Measurements from ENCODE around the gene PIP5K1A. TPM values are rescaled to one million over a fixed set of nuclear protein-coding genes. Genes with fewer than 3 reads are reported as not detected.
A peak's percentile ranks its signal among the peaks of the same experiment; 100 is the strongest.
"Not testable (repeated sequence)": the region's sequence is repeated elsewhere in the genome, so short reads cannot be mapped to it uniquely, and the experiment has no call there.

The PIP5K1A gene
- polyA plus RNA-seq (ENCODE audit: insufficient read length in 4 of 4) = 10 to 100 TPM; 57.6 to 70.2 (median 64.0) TPM

GRCh38 chr1:151198254-151199127 is at the start of gene PIP5K1A:
TSS of gene PIP5K1A (plus strand) at chr1:151198552. CDS start at chr1:151198997, 445 bp downstream.
- peak; percentile 96 to 98 (median 98) for DNase-seq (ENCODE audit: low read depth in 4 of 4, low spot score in 3 of 4)

DNA sequence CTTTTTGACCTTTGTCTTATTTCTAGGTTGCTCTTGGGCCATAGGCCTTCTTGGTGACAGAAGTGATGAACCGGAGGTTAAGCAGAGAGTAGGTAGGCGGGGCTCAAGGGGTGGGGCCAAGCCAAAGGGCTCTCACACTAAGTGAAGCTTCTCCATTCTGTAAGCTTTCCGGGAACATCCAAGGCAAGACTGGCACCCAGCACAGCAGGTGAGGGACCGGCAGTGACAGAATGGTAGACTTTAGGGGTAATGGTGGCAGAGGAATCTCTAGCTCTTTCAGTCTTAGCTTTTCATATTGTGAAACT is 41.9 kb upstream of the PIP5K1A start, which contains the start of gene TNFAIP8L2:
TNFAIP8L2 (plus strand) TSS at position 135 of the 305 bp plus-strand sequence. CDS start 2,049 bp downstream, outside the sequence.
- DNase-seq (ENCODE audit: low read depth in 4 of 4, low spot score in 3 of 4) = no peak

DNA sequence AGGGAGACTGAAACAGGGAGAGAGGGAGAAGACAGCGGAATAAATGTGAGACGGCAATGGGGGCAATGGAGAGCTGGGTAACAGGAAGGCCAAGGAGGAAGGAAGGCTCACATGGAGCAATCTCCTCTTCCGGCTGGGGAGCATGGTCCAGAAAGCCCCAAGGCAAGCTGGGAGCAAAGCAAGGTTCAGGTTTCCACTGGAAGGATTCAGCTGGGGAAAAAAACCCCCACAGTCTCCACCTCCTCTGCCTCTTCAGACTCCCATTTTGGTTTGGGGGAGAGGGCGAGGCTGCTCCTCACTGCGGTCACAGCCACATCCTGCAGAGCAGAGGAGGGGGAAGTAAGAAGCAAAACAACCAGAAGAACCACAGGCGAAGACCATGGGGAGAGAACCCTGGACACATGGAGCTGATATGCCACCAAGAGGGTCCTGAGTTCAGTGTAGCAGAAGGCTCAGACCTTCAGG is 41.3 kb upstream of the PIP5K1A start:
- DNase-seq (ENCODE audit: low read depth in 4 of 4, low spot score in 3 of 4) = no peak

- no peak for DNase-seq (ENCODE audit: low read depth in 4 of 4, low spot score in 3 of 4)
Observed at GRCh38 chr1:151158326-151158725, 40.0 kb upstream of the PIP5K1A start.

GRCh38 chr1:151158751-151159251 is 39.6 kb upstream of the PIP5K1A start:
- no peak for DNase-seq (ENCODE audit: low read depth in 4 of 4, low spot score in 3 of 4)

GRCh38 chr1:151159373-151159772 is 39.0 kb upstream of the PIP5K1A start:
- no peak for DNase-seq (ENCODE audit: low read depth in 4 of 4, low spot score in 3 of 4)

DNA sequence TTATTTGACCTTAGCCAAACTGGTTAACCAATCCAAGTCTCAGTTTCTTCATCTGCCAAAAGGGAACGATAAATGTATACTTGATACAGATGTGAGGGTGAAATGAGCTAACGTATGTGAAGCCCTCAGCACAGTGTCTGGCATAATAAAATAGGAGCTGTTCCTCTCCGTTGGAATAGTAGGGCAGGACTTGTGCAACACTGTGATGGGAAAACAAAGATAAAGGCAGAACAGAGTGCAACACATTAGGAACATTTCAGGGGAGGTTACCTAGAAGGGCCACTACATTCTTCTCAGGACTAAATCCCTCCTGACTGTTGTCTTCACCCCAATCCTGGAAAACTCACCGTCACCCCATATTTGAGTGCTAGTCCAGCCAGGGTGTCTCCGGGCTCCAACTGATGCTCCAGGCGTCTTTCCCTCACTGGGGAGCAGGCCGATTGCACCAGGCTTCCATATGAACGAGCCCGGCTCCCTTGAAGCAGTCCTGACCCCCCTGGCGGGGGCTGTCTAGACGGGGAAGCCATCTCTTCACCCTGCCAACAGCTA is 33.5 kb upstream of the PIP5K1A start:
- DNase-seq (ENCODE audit: low read depth in 4 of 4, low spot score in 3 of 4) = no peak

GRCh38 chr1:151165281-151165737 is 33.0 kb upstream of the PIP5K1A start:
- DNase-seq (ENCODE audit: low read depth in 4 of 4, low spot score in 3 of 4) = no peak

DNA sequence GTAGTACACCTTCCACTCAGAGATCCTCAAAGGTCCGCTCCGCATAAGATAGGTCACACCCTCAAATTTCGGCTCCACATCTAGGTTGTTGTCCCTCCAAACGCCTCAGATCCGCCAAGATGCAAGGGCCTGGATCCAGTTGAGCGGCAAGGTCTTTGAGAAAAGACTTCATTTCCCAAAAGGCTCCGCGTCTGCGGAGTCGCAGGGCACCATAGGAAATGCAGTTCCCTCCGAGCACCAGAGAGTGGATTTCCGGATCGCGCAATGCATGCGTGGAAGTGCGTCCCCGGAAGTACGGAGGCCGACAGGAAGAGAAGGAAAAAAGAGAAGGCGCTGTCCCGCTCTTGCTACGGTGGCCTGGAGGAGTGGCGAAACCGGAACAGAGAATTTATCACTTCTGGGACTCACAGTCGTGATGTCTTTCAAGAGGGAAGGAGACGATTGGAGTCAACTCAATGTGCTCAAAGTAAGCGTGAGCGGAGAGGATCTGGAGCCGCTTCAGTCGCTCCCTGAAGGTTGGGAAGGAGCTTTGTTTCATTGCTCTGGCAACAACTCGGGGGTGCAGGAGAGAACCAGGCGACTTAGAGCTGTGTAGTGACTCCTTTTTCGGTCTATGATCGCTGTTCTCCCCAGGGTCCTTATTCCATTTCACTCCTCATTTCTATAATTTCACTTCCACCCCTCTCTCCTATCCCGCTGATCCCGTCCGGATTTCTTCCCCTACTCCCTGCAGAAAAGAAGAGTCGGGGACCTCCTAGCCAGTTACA is 32.4 kb upstream of the PIP5K1A start, which contains the start of the genes LYSMD1 and SCNM1:
LYSMD1 (minus strand) TSS at position 165 of the 767 bp plus-strand sequence. CDS start 644 bp downstream, outside the sequence.
SCNM1 (plus strand) TSS at position 407 of the 767 bp plus-strand sequence; CDS start at position 416, 9 bp downstream.
- peak; percentile 96 to 100 (median 98) for DNase-seq (ENCODE audit: low read depth in 4 of 4, low spot score in 3 of 4)

DNA sequence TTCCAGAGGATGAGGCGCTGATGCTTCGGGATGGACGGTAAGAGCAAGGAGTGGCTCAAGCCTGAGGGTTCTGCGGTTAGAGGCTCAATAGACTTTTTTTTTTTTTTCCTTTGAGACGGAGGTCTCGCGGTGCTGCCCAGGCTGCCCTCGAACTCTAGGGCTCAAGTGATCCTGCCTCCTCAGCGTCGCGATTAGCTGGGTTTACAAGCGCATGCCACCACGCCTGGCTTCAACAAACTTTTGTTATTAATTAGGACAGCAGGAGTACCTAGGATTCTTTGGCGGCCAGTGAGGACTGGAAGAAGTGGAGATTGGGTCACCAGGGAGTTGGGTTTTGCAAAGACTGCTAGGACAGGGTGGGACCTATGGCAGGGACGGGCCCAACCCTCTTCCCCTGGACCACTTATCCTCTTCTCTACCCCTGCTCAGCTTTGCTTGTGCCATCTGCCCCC is 31.8 kb upstream of the PIP5K1A start:
- no peak for DNase-seq (ENCODE audit: low read depth in 4 of 4, low spot score in 3 of 4)

- DNase-seq (ENCODE audit: low read depth in 4 of 4, low spot score in 3 of 4) = no peak
Observed at GRCh38 chr1:151167116-151167515, 31.2 kb upstream of the PIP5K1A start.

DNA sequence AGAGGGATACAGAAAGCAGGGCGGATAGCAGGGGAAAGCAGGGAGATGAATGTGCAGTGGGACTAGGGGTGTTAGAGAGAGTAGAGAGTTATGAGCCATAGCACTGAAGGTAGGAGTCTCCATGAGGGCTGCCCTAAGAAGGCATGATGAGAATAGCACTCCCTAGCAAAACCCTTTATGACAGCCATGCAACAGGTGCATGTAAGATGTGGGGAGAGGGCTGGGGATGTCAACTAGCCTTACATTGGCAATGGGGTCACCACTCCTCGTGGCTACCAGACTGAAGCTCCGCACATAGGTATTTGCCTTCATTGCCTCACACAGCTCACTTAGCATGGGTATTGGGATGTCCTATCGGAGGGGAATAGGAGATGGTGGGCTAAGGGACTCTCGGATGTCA is 27.2 kb upstream of the PIP5K1A start:
- DNase-seq (ENCODE audit: low read depth in 4 of 4, low spot score in 3 of 4) = no peak

- no peak for DNase-seq (ENCODE audit: low read depth in 4 of 4, low spot score in 3 of 4)
Observed at GRCh38 chr1:151175041-151175741, 23.2 kb upstream of the PIP5K1A start.

- DNase-seq (ENCODE audit: low read depth in 4 of 4, low spot score in 3 of 4) = no peak
Observed at GRCh38 chr1:151175863-151176262, 22.5 kb upstream of the PIP5K1A start, which contains the start of gene TMOD4. TSS of gene TMOD4 (minus strand) at chr1:151175981. CDS start at chr1:151174875, 1,106 bp downstream.

DNA sequence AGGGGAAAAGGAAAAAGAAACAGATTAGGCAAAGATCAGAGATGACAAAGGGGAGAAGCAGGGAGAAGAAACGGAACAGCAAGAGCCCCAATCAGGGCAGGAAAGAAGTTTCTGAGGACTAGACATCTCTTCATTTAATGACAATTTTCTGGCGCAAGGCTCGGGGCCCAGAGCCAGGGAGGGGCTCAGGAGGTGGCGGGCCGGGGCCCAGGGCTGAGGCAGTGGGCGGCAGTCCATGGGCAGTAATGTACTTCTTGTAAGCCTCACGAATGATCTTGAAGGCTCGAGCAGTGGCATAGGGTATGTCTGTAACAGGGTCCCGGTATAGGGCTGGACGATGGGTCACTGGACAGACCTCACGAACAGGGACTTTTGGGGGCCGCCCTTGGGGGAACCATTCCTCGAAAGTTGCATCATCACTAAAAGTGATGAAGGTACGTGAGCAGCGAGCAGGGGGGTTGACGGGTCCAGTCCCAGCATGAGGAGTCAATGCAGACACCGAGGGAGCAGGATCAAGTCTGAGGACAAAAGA is 21.8 kb upstream of the PIP5K1A start:
- DNase-seq (ENCODE audit: low read depth in 4 of 4, low spot score in 3 of 4) = no peak

GRCh38 chr1:151184211-151184610 is 14.1 kb upstream of the PIP5K1A start:
- DNase-seq (ENCODE audit: low read depth in 4 of 4, low spot score in 3 of 4) = no peak

- no peak for DNase-seq (ENCODE audit: low read depth in 4 of 4, low spot score in 3 of 4)
Observed at GRCh38 chr1:151187205-151187604, 11.1 kb upstream of the PIP5K1A start.

- not testable (repeated sequence) for DNase-seq (ENCODE audit: low read depth in 4 of 4, low spot score in 3 of 4)
Observed at GRCh38 chr1:151188667-151189066, 9.7 kb upstream of the PIP5K1A start.

DNA sequence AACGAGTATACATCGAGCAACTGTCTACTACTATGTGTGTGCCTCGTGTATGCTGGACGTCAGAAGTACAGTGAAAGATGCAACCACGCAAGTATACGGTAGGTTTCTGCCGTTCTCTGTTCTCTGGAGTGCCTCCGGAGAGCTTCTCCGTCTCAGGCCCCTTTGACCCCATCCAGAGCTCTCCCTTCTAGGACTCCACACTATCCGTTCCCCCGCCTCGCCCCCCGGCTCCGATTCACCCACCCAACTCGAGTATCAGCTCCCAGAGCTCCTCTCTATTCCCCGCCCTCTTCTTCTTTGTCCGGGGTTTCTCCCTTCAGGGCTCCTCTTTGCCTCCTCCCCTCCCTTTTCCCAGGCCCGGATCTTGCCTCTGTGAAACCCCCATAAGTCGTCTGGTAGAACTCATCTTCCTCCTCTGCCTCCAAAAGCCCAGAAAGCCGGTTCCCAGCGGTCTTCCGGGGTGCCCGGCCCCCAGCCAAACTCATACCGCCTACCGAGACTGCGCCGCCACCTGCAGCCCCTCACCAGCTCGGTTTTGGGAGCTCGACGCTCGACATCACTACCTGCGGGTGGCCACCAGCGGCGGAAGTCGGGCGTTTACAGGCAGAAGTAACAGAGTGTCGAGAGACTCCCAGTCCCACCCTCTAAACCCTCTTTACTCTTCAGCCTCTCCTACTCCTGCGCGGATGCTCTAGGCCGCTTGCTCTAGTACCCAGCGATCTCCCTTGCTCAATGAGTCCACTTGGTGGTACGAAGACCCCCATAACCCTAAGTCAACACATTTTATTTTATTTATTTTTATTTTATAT is 8.5 kb upstream of the PIP5K1A start, which contains the start of gene VPS72:
VPS72 (minus strand) TSS at position 561 of the 809 bp plus-strand sequence; CDS start at position 485, 76 bp downstream.
- DNase-seq (ENCODE audit: low read depth in 4 of 4, low spot score in 3 of 4) = peak; percentile 82 to 87 (median 83)
